AG04450 (cell line): Measurements from ENCODE around the gene MECP2. TPM values are rescaled to one million over a fixed set of nuclear protein-coding genes. Genes with fewer than 3 reads are reported as not detected.

ENCODE experiments used
- CTCF ChIA-PET: fragments of 300-600, 350-600 bp; formaldehyde crosslinking; extraction: SDS; loops from one replicate; lab custom pipeline; 2022; ENCODE audit warnings: antibody characterized with exemption, inconsistent platforms; lab: Charles Lee
- POLR2A ChIA-PET: fragments of 350-600 bp; formaldehyde crosslinking; extraction: SDS; loops from one replicate; lab custom pipeline; 2021; ENCODE audit warnings: antibody characterized with exemption, inconsistent platforms; lab: Yijun Ruan, JAX
- DNase-seq: peaks from one replicate; pipeline ENCODE4 v3.0.0-alpha.2; 2011; ENCODE audit warnings: low read depth, low spot score
- H3K27ac ChIP-seq: one replicate; pipeline ENCODE4 v1.5.1; 2012; ENCODE audit warnings: low read depth, low read length, control low read depth
- H3K27me3 ChIP-seq: one replicate; pipeline ENCODE4 v1.6.0; 2012; ENCODE audit warnings: low read length; ENCODE audit not compliant: control insufficient read depth, insufficient read depth
- H3K4me3 ChIP-seq: 2 replicates; pipeline ENCODE4 v1.5.1; 2011; ENCODE audit warnings: mild to moderate bottlenecking, low read depth, low read length, control low read depth
- H3K9me3 ChIP-seq: 2 replicates; pipeline ENCODE4 v1.5.1; 2012; ENCODE audit warnings: low read length; ENCODE audit not compliant: control insufficient read depth, insufficient read depth
- CTCF ChIP-seq: IDR thresholded peaks from 2 replicates; pipeline ENCODE4 v1.5.1; 2011; ENCODE audit warnings: low read depth, low read length, control low read depth, inconsistent platforms
- polyA plus RNA-seq: library from polyadenylated mRNA; depleted of rRNA; stranded (reverse); fragments of >200 nt; gene quantifications from 2 replicates; pipeline ENCODE4 v1.2.3, GENCODE V29; 2011

Gene MECP2
- polyA plus RNA-seq, 1 experiment: 12.8 TPM

GRCh38 chrX:154016366-154017076, 81.0 kb downstream of the MECP2 start:
- Histone ChIP-seq H3K27me3 (no peaks in the 10 kb centered on the region), H3K27ac (no peak overlapping the region), H3K9me3 (no peaks in the 10 kb centered on the region), H3K4me3 (no peak overlapping the region)
- no peak for TF ChIP-seq CTCF
- ChIA-PET POLR2A (no interaction called here), CTCF (no interaction called here)
- DNase-seq: no peak

GRCh38 chrX:154015581-154016264, 81.8 kb downstream of the MECP2 start:
- Histone ChIP-seq H3K27me3 (no peaks in the 10 kb centered on the region), H3K4me3 (no peak overlapping the region), H3K9me3 (no peaks in the 10 kb centered on the region), H3K27ac (no peak overlapping the region)
- DNase-seq: no peak
- POLR2A ChIA-PET: no interaction called here
- CTCF ChIA-PET: no interaction called here
- TF ChIP-seq CTCF: no peak

GRCh38 chrX:154014429-154015380, 82.8 kb downstream of the MECP2 start:
- ChIA-PET CTCF (interaction anchor here (0.6 to 1.9 kb wide), 4 partner anchors 25 to 283 kb away, joined by 3 to 6 read pairs (median 5); no protein-coding TSS in a partner anchor), POLR2A (interaction anchor here (1.2 kb wide), 1 partner anchor 26 kb away, joined by 3 read pairs; no protein-coding TSS in a partner anchor)
- no peak overlapping the region for H3K4me3 ChIP-seq
- TF ChIP-seq CTCF: no peak
- no peak for DNase-seq
- H3K27ac ChIP-seq: no peak overlapping the region
- H3K9me3 ChIP-seq: no peaks in the 10 kb centered on the region
- no peaks in the 10 kb centered on the region for H3K27me3 ChIP-seq

DNA sequence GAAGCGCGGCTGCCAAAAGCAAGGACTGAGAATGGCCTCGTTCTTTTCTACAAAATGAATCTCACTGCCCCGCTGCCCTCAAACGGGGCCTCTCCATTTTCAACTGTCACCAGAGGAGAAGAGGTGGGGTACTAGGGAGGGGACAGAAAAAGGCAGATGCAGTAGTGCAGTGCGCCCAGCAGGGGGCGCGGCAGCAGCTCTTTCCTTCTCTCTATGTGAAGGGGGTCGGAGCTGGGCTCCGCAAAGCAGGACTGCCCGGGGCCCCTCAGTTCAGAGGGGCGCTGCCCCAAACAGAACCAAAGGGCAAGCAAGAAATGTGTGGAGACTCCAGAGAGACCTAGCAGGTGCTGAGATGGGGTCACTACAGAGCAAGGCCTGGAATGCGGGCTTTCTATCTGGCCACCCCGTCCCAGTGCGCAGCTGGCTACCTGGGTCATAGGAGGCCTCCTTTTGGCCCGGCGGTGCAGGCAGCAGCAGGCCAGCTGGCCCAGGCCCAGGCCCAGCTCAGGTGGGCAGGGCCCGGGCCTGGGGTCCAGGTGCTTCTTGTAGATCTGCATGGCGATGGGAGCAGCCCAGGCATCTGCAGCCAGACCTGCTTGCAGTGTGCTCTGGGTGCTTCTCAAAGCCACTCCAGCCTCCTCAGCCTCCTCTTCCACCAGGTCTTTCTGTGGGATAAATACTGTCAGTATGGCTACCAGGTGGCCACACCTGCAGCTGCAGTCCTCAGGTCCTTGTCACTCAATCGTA, 83.7 kb downstream of the MECP2 start:
- no peak for DNase-seq
- Histone ChIP-seq H3K27ac (no peak overlapping the region), H3K4me3 (no peak overlapping the region), H3K9me3 (no peaks in the 10 kb centered on the region), H3K27me3 (no peaks in the 10 kb centered on the region)
- TF ChIP-seq CTCF: peak; percentile 79
- POLR2A ChIA-PET: interaction anchor here (1.0 to 1.2 kb wide), 2 partner anchors 27 to 357 kb away, joined by 3 read pairs; no protein-coding TSS in a partner anchor
- CTCF ChIA-PET: interaction anchor here (0.6 to 1.9 kb wide), 9 partner anchors 10 to 284 kb away, joined by 3 to 10 read pairs (median 5); partner anchors contain the start of gene HCFC1
